NOMO-1 treated with dmso at 0.1 percent for 144 hours (cell line): ENCODE results near the gene FHIT.

ENCODE experiments used
- DNase-seq: peaks from one replicate; lab custom pipeline; 2025; ENCODE audit not compliant: unreplicated experiment; lab: John Stamatoyannopoulos, UW

Gene FHIT

DNA sequence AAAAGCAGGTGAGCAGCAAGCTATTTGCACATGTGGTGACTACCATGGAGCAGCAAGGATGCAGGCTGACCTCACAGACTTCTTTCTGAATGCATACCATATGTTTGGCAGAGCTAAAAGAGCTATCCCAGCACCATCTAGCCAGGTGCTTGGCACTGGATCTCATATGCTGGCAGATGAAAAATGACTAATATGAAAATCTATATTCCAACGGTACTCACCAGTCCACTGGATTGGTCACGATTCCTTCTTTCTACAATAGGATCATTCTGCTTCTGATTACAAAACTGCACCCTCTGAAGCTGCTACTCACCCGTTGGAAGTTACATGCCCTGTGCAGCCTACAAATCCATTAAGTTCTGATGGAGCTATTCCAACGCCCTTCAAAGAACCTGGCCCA, 1487.1 kb downstream of the FHIT start:
- DNase-seq = no peak

DNA sequence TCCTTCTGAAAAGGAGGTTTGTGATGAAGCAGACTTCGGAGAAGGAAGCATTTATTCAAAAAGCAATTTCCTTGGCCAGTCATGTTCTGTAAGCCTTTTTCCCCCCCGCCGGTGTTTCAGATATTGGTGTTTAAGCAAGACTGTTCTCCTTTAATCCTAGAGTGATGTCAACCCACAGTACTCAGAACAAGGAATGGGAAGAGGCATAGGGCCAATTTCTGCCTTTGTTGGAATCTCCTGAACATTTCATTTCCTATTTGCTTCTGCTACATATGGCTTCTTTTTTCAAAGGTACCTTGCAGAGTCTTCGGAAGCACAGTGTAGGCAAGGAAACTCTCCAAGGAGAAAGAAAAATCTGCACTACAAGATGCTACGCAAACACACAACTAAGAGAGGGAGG, 1488.3 kb downstream of the FHIT start:
- DNase-seq = no peak

DNA sequence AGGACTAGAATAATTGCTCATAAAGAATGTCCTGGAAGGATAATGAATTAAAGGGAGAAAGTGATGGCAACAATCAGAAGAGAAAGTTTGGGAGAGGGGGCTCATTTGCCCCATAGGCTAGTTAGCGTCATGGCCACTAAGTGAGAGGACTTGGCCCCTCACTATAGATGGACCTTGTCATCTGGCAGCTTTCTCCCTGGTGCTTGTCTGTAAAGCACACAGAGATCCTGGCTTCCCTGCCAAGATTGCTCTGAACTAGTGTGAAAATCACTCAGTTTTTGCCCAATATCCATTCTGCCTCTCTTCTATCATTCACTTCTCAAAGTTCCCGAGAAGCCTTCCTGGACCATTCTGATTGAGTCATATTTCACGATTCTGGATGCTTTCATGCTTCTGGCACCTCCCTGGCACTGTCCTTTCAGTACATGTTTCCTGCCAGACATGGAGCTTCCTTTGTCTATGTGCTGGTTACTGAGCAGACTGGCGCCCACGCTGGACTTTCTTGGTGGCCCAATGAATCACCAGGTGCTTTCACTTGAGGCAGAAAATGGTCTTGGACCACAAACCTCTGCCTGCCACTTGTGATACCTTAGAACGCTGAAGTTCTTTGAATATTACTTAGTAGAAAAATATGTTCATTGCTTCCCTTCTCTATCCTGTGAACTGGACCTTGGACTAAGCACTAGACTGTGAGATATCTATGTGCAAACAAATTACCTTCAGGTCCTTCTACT, 1491.8 kb downstream of the FHIT start:
- no peak for DNase-seq

DNA sequence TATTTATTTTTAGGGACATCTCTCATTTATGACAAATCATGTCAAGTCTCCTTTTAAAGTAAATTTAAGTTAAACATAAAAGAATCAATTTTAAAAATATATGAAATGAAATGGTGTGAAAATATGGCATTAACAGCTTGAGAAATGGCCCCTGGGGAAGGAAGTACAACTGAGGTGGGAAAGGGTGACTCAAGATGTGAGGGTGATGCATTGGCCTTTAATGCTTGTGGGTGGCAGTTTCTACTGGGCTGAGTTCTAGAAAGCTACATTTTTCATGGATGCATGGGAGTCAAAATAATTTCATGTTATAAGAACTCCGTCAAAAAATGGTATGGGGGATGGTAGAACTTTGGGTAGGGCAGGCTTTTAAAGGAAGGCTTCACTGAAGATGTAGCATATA, 1492.6 kb downstream of the FHIT start:
- no peak for DNase-seq

DNA sequence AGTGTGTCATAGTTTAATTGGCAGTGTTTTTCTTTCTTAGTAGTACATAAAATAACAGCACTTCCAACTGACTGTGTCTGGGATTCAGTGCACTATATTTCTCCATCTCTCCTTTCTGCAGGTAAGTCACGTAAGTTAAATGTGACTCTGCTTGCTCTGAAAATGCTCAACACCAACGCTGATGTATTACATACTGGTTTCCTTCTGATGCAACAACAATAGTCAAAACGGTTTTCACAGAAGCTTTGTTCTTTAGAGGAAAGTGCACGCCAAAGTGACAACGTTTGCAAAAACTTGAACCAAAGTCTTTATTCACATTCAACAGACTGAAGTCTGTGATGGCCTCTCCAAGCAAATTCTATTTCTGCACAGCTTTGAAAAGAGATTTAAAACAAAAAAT, 1494.3 kb downstream of the FHIT start:
- no peak for DNase-seq

DNA sequence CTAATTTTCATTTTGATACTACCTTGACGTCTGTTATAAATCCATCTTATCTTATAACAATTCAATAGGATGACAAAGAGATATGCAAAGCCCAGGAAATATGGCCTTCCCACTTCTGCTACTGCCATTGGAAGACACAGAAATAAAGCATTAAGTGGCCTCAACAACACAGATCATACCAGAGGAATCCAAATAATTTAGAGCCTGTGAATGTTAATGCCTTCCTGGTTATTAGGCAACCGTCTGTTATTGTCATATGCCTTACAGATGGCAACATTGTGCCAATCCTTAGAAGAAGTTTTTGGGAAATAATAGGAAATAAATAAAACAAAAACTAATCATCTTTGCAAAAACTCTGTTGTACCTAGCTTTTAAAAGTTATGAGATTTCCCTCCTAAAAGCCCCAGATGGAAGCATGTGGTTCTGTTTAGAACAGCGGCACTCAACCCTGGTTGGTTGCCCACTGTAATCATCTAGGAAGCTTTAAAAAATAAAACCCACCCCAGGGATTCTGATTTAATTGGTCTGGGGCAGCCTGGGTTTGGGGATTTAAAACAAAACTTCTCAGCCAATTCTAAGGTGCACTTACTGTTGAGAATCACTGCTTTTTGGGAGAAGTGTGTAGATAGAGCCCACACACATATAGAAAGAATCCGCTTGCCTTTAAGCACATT, 1496.7 kb downstream of the FHIT start:
- no peak for DNase-seq

DNA sequence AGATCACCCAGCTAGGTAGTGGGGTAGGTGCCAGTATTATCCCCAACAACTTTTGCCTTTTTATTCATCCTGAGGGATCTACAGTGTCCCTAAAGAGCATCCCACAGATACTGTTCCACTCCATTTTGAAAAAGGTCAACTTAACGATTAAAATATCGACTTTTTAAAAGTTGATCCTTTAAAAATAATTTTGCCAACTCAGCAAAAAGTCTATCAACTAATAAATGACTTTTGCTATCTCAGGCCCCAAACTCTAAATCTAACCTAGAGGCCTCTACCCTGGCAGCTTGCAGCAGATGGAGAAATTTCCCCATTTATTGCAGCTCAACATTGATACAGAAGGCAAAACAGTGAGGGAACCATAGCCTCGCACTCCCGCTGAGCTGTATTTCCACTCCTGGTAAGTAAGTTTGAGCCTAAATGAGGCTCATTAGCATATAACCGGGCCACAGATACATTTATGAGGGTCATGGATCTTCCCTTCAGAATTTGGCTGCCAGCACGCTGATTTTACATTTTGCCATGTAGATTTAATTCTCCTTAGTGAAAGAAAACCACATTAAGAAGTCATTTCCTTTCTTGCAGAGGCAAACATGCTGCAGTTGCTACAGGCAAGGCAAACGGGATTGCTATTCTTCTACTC, 1497.3 kb downstream of the FHIT start:
- DNase-seq = no peak

DNA sequence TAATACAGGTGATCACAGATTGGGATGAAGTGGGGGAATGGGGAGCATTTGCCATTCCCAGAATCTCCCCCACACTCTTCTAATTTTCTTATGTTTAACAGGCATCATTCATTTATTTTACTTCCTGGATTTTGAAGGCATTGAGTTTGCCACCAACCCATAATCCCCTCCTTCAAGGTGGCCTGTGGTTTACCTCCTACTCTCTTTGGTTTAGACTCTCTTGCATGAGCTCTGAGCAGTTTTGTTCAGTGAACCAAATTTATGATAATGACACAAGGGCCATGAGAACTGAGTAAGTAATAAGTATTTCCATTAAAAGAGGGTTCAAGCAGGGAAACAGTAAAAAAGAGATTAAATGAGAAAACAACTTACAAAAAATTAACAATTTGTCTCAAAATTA, 1498.3 kb downstream of the FHIT start:
- no peak for DNase-seq

DNA sequence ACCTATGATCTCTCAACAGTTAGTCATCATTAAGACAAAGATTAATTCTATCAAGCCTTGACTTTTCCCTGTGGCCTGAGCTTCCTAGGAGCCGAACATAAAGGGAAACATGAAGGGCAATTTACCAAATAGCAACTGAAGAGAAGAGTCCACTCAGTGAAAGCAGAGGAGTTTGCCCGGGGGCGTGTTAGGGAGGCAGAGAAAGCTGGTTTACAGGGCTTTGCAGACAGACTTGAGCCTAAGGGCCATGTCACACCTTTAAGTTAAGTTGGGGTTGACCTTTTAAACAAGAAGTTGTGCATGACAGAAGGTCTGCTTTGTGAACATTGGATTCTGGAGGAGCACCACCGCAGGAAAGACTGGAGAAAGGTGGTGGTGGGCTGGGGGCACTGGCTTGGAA, 1499.6 kb downstream of the FHIT start:
- no peak for DNase-seq

DNA sequence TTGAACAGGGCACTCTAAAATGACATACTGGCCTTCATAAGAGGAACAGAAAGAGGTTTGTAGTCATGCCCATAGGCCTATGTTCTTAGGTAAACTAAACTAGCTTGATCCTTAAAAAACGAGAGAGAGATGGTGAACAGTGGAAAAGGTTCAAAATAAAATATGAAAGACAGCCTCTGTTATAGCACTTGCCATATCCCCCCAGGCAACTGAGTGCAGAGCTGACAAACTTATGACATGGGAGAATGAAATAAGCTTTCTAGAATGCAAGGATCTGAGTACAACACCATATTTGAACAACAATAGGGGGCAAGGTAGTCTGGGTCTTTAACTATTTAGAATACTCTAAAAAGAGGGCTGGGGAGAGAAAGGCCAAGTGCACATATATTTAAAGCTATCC, 1500.9 kb downstream of the FHIT start:
- DNase-seq = no peak

DNA sequence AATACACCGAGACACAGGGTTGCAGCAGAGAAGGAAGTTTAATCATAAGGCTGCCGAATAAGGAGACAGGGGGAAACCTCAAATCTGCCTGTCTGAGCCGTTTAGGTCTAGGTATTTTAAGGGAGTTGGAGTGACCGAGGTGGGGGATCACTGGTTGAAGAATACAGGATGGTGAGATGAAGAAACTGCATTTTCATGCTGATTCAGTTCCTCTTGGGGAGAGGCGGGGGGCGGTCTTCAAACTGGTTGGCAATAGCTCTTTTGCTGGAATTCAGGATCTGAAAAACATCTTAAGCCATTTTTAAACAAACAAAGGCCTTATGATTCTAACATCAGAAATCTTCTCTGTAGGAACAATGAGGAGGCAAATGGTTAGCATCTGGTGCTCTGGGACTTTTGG, 1502.0 kb downstream of the FHIT start:
- DNase-seq = peak; percentile 79

DNA sequence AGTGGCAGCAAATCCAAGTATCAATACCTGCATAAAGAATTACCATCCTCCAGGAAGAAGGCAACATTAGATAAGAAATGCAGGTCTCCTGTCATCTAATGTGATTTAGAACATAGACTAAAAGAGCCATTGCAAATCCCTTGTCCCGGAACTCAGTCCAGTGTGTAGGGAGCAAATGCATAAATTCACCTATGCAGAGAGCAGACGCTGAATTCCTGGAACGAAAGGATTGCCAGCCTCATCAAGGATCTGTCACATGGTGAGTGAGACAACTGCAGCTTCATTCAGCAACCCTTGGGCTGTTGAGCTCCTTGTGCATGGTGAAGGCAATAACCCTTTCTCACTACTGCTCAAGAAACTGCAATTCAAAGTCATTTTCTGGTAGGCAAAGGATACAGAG, 1504.7 kb downstream of the FHIT start:
- DNase-seq = no peak

DNA sequence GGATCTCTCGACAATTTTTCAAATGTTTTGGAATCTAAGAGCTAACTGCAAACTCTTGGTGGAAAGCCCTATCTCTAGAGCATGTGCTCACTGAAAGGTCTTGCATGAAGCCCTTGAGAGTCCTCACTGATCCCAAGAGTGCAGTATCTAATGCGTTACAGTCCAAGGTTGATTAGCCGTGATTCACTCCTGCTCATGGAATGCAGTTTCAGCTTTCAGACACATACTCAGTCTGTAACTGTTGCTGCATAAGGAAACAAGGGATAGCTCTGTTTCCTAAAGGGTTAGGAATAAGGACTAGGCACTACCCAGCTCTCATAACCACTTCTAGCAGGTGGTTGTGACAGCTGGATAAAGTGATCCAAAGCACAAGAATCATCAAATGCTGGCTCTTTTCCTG, 1514.0 kb downstream of the FHIT start:
- DNase-seq = no peak

DNA sequence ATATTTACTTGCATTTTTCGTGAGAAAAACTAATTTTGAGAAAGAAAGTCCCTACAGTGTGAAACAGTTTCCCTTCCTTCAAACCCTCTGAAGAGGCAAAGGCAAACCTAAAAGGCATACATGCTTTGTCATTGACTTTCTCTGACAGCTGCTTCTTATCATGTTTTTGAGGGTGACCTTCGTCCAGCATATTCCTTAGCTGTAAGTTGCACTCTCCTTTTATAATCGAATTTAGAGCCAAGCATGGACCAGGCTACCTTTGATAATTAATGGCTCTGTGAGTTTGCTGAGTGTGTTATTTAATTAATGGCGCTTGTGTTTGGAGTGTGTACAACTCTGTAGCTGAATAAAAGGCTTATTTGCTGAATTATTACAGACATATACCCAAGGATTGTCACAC, 1517.2 kb downstream of the FHIT start:
- DNase-seq = no peak

DNA sequence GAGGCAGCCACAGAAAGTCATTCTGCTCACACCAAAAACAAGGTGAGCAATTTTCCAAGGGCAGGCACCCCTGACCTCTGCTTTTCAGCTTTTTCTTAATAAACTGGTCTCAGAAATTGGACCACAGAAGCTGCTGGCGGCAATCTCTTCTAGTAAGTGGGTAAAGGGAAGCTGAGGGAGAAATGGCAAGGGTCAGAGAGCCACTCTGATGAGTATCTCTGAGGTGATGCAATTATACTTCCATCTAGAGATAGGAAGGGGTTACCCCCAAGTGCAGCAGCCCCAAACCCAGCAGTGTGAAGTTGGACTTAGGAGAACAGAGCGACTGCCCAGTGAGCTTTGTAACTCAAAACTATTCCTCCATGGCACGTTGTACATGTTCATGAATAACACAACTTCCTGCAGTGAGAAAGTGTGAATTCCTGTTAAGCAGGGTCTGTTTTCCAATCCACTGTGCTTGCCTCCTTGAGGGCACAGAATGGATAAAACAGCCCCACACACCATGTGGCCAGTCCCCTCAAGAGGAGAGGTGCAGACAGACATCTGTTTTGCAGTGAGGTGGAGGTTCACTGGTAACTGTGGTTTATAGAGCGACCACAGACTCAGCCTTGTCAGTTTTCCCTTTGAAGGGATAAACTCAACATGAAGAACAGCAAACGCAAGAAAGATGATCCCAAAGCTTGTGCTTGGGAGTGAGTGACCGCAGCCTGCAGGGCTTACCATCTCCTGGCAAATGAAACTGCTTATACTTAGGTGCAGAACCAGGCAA, 1518.0 kb downstream of the FHIT start:
- DNase-seq = no peak

DNA sequence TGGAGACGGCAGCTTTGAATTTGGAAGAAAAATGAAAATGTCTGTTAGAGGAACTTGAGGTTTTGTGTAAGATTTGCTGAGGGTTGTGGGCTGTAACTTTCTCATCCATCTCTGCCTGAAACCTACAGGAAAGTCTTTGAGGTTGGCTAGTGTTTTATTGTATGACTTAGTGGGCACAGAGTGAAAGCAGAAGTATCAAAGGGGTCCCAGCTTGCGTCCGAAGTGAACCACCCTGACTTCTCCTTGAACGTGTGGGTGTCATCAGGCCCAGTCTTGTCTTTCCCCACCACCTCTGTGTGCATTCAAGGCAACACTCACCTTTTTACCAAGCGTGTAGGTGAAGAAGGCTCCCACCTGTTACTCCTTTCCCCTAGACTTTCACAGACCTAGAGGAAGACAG, 1519.3 kb downstream of the FHIT start:
- DNase-seq = peak; percentile 72

DNA sequence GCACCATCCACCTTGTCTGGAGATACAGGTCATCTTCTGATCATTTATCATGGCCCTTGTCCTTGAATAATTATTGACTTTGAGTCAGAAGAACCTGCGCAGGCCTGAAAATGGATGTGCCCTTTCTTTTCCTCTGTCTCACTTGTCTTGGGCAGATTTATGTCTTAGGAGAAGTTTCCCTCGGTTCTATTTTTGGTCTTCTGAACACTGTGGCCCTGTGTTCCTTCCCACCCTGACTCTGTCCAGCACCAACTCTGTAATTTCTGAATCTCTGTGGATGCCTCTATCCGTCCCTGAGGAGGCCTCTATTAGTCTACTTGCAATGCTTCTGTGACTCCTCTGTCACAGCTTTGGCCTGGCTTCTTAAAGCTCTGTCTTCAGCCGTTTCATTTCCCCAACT, 1520.7 kb downstream of the FHIT start:
- DNase-seq = no peak

DNA sequence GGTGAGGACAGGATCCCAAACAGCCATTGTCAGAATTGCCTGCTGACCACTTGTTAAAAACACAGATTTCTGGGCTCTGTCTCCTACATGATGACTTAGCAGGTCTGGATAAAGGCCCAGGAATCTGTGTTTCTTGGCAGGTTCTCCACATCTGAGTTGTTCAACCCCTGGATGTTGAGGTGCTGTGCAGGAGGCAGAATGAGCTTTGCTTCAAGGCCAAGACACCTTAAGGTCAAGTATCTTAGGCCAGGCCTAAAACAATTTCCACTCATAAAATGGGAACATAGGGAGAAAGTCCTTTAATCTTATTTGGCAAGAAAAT, 1522.7 kb downstream of the FHIT start:
- no peak for DNase-seq

DNA sequence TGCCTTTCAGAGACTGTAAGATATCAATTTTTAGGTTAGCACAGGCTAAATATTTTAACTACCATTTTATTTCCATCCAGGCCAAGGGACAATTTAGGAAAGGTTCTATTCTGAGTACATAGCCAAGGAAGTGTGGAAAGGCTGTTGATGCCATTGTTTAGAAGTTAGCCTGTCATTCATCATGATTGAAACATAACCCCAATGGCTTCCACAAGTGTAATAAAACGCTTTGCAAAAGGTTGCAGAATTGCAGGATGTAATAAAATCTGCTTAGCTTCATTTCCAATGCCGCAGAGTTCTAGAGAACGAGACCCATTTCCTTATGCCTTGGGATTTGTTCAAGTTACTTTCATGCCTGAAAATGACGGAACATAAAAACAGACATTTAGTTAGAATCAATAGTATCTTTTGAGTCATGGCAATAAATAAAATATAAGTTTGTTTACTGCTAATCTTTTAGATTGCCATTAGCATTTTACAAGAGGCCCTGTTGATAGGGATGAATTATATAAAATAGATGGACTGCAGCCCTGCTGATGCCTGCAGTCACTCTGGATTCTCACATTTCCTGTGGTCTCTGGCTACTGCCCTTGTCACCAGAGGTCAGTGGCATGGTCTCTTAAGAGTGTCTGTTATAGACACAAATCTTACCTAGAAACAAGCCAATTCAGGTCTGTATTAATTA, 1523.2 kb downstream of the FHIT start:
- no peak for DNase-seq

DNA sequence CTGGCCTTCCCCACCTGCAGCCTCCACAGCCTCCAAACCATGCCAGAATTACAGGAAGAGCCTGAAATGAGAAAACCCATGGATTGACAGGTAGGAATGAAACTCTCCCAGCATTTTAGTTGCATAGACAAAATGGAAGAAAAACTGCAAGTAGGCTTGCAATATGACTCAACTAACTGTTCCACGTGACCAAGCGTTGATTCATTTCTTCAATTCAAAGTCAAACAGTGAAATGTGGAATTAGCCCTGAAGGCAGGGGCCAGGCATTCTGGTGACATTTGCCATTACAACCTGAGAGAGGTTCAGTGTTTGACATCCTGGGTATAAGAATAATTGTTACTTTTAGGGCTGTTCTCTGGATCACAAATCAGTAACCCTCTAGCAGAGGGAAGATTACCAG, 1525.0 kb downstream of the FHIT start:
- no peak for DNase-seq

DNA sequence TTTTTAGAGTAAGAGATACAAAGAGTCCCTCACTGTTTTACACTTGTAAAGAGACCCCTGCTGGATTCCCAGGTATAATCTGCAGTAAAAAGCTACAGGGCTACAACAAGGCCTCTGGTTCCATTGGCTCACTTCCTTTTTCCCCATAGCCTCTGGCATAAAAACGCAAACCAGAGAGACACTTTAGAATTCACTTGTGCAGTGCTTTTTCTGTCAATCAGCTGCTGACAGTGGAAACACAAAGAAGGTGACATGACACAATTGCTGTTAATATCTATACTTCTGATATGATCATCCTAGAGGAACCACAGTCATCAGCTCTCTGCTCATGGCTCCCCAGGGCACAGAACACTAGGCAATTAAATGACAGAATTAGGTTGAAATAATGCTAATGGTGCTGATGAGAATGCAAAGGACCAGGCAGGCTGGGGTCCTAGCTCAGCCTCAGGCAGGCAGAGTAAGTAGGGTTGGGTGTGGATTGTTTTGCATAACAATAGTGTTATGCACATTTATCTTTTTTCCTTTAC, 1533.5 kb downstream of the FHIT start:
- DNase-seq = peak; percentile 8
